Hippocampal formation (tissue), 2 donors: ENCODE data around the gene TRMT61A.

ENCODE experiments used
- DNase-seq, 2 donors: peaks; one replicate each; lab custom pipeline; 2025; lab: John Stamatoyannopoulos, UW

TRMT61A gene

GRCh38 chr14:103547455-103547940, 18.5 kb downstream of the TRMT61A start:
- no peak for DNase-seq

GRCh38 chr14:103547941-103548462, 19.0 kb downstream of the TRMT61A start:
- DNase-seq: no peak

GRCh38 chr14:103548463-103549351, 19.7 kb downstream of the TRMT61A start:
- DNase-seq: peak in 1 of 2 donors; percentile 64

- peak; percentile 62 to 85 for DNase-seq
Measured at GRCh38 chr14:103549361-103550311, 20.6 kb downstream of the TRMT61A start.

GRCh38 chr14:103550451-103551337, 21.7 kb downstream of the TRMT61A start:
- no peak for DNase-seq

GRCh38 chr14:103551338-103551762, 22.4 kb downstream of the TRMT61A start:
- DNase-seq: no peak

GRCh38 chr14:103552011-103552845, 23.2 kb downstream of the TRMT61A start:
- no peak for DNase-seq

GRCh38 chr14:103552846-103553210, 23.8 kb downstream of the TRMT61A start:
- no peak for DNase-seq

- no peak for DNase-seq
Measured at GRCh38 chr14:103555559-103556337, 26.8 kb downstream of the TRMT61A start.

- DNase-seq: no peak
Measured at GRCh38 chr14:103556946-103557758, 28.2 kb downstream of the TRMT61A start.

GRCh38 chr14:103558071-103558882, 29.3 kb downstream of the TRMT61A start:
- no peak for DNase-seq

- DNase-seq: no peak
Measured at GRCh38 chr14:103559766-103560165, 30.8 kb downstream of the TRMT61A start.

GRCh38 chr14:103560691-103561090, 31.7 kb downstream of the TRMT61A start:
- DNase-seq: no peak

GRCh38 chr14:103561381-103562178, 32.6 kb downstream of the TRMT61A start:
- no peak for DNase-seq

- no peak for DNase-seq
Measured at GRCh38 chr14:103562179-103562428, 33.1 kb downstream of the TRMT61A start.

- DNase-seq: peak; percentile 76 to 82
Measured at GRCh38 chr14:103562429-103563225, 33.6 kb downstream of the TRMT61A start, which contains the start of the genes BAG5 and COA8. Gene BAG5 (minus strand): TSS chr14:103562657. CDS start chr14:103561164, 1,493 bp downstream. Gene COA8 (plus strand): TSS chr14:103562960. CDS start chr14:103563002, 42 bp downstream.
